Neural cell (in vitro differentiated cells): ENCODE results near the gene ZNF277. TPM values are rescaled to one million over a fixed set of nuclear protein-coding genes. Genes with fewer than 3 reads are reported as not detected.

Experiments used
- H2AFZ ChIP-seq: fragments of 200-600, 300-800 bp; sonication (generic), shearing (Covaris generic); 2 replicates; pipeline ENCODE4 v1.6.0; 2014; ENCODE audit warnings: low read depth, mild to moderate bottlenecking, antibody characterized with exemption, low read length, moderate library complexity
- H3F3A ChIP-seq: fragments of 200-600 bp; shearing (Covaris generic); 2 replicates; pipeline ENCODE4 v1.6.1; 2016; ENCODE audit warnings: mild to moderate bottlenecking, moderate library complexity, mixed read lengths, antibody characterized with exemption, low read length; ENCODE audit not compliant: insufficient read depth, poor library complexity, severe bottlenecking
- H3K27ac ChIP-seq: fragments of 200-600, 300-800 bp; sonication (generic), shearing (Covaris generic); 2 replicates; pipeline ENCODE4 v1.5.1; 2014; ENCODE audit warnings: mild to moderate bottlenecking, low read length, moderate library complexity
- H3K27me3 ChIP-seq: fragments of 300-800, 200-600 bp; sonication (generic), shearing (Covaris generic); 2 replicates; pipeline ENCODE4 v1.6.0; 2014; ENCODE audit warnings: mild to moderate bottlenecking, low read depth, low read length, moderate library complexity; ENCODE audit not compliant: insufficient read depth
- H3K36me3 ChIP-seq: fragments of 300-800, 200-600 bp; sonication (generic), shearing (Covaris generic); 2 replicates; pipeline ENCODE4 v1.5.1; 2014; ENCODE audit warnings: mild to moderate bottlenecking, antibody characterized with exemption, low read length, moderate library complexity; ENCODE audit not compliant: insufficient read depth
- H3K4me2 ChIP-seq: fragments of 300-800, 200-600 bp; sonication (generic), shearing (Covaris generic); 2 replicates; pipeline ENCODE4 v1.6.0; 2014; ENCODE audit warnings: mild to moderate bottlenecking, low read length
- H3K4me3 ChIP-seq: fragments of 300-800, 200-600 bp; sonication (generic), shearing (Covaris generic); 2 replicates; pipeline ENCODE4 v1.5.1; 2014; ENCODE audit warnings: mild to moderate bottlenecking, low read length, moderate library complexity
- H3K79me2 ChIP-seq: fragments of 200-600 bp; shearing (Covaris generic); replicated peaks from 2 replicates; pipeline ENCODE4 v1.6.0; 2014; ENCODE audit warnings: mild to moderate bottlenecking, low read length, moderate library complexity; ENCODE audit not compliant: insufficient read depth
- H3K9ac ChIP-seq: fragments of 300-800, 200-600 bp; sonication (generic), shearing (Covaris generic); 2 replicates; pipeline ENCODE4 v1.6.1; 2016; ENCODE audit warnings: mild to moderate bottlenecking, low read length, mixed read lengths
- H3K9me2 ChIP-seq: fragments of 200-600 bp; shearing (Covaris generic); 2 replicates; pipeline ENCODE4 v1.6.1; 2016; ENCODE audit warnings: mild to moderate bottlenecking, low read length, mixed read lengths; ENCODE audit not compliant: insufficient read depth
- H3K9me3 ChIP-seq: fragments of 200-600, 300-800 bp; sonication (generic), shearing (Covaris generic); 2 replicates; pipeline ENCODE4 v1.6.1; 2016; ENCODE audit warnings: mild to moderate bottlenecking, mixed run types, low read length, moderate library complexity, mixed read lengths
- H4K20me1 ChIP-seq: fragments of 200-600 bp; shearing (Covaris generic); 2 replicates; pipeline ENCODE4 v1.6.1; 2016; ENCODE audit warnings: mild to moderate bottlenecking, mixed run types; ENCODE audit not compliant: insufficient read depth
- EP300 ChIP-seq: fragments of 450-650 bp; conservative IDR thresholded peaks from 2 replicates; pipeline ENCODE4 v1.6.1; 2014; ENCODE audit warnings: antibody characterized with exemption, mild to moderate bottlenecking, moderate library complexity; ENCODE audit not compliant: poor library complexity, severe bottlenecking
- EZH2 ChIP-seq: fragments of 200-600, 300-800 bp; shearing (Covaris generic), sonication (generic); IDR thresholded peaks from 2 replicates; pipeline ENCODE4 v1.6.1; 2014; ENCODE audit warnings: antibody characterized with exemption, low read length, borderline replicate concordance, mild to moderate bottlenecking; ENCODE audit not compliant: insufficient read depth, poor library complexity, severe bottlenecking
- MXI1 ChIP-seq: fragments of 450-650 bp; conservative IDR thresholded peaks from 2 replicates; pipeline ENCODE4 v1.6.1; 2014; ENCODE audit warnings: antibody characterized with exemption, mild to moderate bottlenecking; ENCODE audit not compliant: poor library complexity, severe bottlenecking
- POLR2AphosphoS5 ChIP-seq: IDR thresholded peaks from 2 replicates; pipeline ENCODE4 v1.6.1; 2012
- RAD21 ChIP-seq: fragments of 450-650 bp; conservative IDR thresholded peaks from 2 replicates; pipeline ENCODE4 v1.6.1; 2014; ENCODE audit warnings: antibody characterized with exemption, mild to moderate bottlenecking, moderate library complexity
- REST ChIP-seq: IDR thresholded peaks from 2 replicates; pipeline ENCODE4 v1.6.1; 2012; ENCODE audit warnings: borderline replicate concordance
- SMC3 ChIP-seq: fragments of 450-650 bp; conservative IDR thresholded peaks from 2 replicates; pipeline ENCODE4 v1.6.1; 2014; ENCODE audit warnings: antibody characterized with exemption, mild to moderate bottlenecking, moderate library complexity; ENCODE audit not compliant: poor library complexity
- TAF1 ChIP-seq: IDR thresholded peaks from 2 replicates; pipeline ENCODE4 v1.6.1; 2012; ENCODE audit warnings: low read depth
- polyA plus RNA-seq: library from polyadenylated mRNA; depleted of rRNA; stranded (reverse); fragments of >200 nt; gene quantifications from 2 replicates; pipeline ENCODE4 v1.2.3, GENCODE V29; 2014
- TF ChIP-seq, protein P1 (sequence below): fragments of 450-650 bp; IDR thresholded peaks from 2 replicates; pipeline ENCODE4 v1.5.1; 2014; ENCODE audit warnings: antibody characterized with exemption, mild to moderate bottlenecking, moderate library complexity; ENCODE audit not compliant: poor library complexity, severe bottlenecking

The ZNF277 gene
- polyA plus RNA-seq, 1 donor from 2014 or later: 30.0 TPM

- Histone ChIP-seq H3K36me3 (no peaks in the 10 kb centered on the region), H3K9ac (no peak overlapping the region), H4K20me1 (no peaks in the 10 kb centered on the region), H3K79me2 (peaks cover 5% of the 10 kb centered on the region), H3K9me3 (no peaks in the 10 kb centered on the region), H3K4me3 (no peak overlapping the region), H3K27ac (no peak overlapping the region), H3K27me3 (no peaks in the 10 kb centered on the region), H3K4me2 (no peak overlapping the region), H3F3A (no peaks in the 10 kb centered on the region), H2AFZ (no peak overlapping the region), H3K9me2 (no peaks in the 10 kb centered on the region)
- no peak for TF ChIP-seq REST
- TF ChIP-seq, protein P1, sequence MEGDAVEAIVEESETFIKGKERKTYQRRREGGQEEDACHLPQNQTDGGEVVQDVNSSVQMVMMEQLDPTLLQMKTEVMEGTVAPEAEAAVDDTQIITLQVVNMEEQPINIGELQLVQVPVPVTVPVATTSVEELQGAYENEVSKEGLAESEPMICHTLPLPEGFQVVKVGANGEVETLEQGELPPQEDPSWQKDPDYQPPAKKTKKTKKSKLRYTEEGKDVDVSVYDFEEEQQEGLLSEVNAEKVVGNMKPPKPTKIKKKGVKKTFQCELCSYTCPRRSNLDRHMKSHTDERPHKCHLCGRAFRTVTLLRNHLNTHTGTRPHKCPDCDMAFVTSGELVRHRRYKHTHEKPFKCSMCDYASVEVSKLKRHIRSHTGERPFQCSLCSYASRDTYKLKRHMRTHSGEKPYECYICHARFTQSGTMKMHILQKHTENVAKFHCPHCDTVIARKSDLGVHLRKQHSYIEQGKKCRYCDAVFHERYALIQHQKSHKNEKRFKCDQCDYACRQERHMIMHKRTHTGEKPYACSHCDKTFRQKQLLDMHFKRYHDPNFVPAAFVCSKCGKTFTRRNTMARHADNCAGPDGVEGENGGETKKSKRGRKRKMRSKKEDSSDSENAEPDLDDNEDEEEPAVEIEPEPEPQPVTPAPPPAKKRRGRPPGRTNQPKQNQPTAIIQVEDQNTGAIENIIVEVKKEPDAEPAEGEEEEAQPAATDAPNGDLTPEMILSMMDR: no peak
- TF ChIP-seq TAF1: no peak
- no peak for TF ChIP-seq MXI1
- no peak for TF ChIP-seq RAD21
- no peak for TF ChIP-seq SMC3
- no peak for TF ChIP-seq POLR2AphosphoS5
- TF ChIP-seq EP300: no peak
- TF ChIP-seq EZH2: no peak
Observed at GRCh38 chr7:112282476-112283188, 76.1 kb downstream of the ZNF277 start.

DNA sequence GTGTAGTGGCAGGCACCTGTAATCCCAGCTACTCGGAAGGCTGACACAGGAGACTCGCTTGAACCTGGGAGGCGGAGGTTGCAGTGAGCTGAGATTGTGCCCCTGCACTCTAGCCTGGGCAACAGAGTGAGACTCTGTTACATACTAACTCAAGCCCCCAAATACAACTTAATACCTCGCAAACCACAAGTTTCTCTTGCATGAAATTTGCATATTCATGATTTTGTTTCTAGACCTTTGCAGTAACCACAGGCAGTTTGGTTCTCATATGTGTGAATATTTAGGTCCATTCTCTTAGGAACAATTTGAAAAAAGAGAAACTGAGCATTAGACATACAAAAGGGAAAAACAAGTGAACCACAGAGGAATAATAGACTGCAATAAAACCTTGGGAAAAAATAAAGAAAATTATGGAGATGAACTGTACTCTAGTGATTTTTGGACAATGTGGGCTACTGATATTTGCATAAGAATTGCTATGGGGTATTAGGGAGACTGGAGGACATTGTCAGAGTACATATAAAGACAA is 77.0 kb downstream of the ZNF277 start:
- H3K27ac ChIP-seq: no peak overlapping the region
- H3K9me3 ChIP-seq: no peaks in the 10 kb centered on the region
- H3K9ac ChIP-seq: no peak overlapping the region
- no peaks in the 10 kb centered on the region for H3K36me3 ChIP-seq
- no peak overlapping the region for H3K4me3 ChIP-seq
- no peaks in the 10 kb centered on the region for H4K20me1 ChIP-seq
- no peaks in the 10 kb centered on the region for H3K27me3 ChIP-seq
- no peak overlapping the region for H2AFZ ChIP-seq
- H3K79me2 ChIP-seq: peaks cover 5% of the 10 kb centered on the region
- H3K4me2 ChIP-seq: no peak overlapping the region
- no peaks in the 10 kb centered on the region for H3F3A ChIP-seq
- TF ChIP-seq TAF1: no peak
- no peak for TF ChIP-seq MXI1
- no peak for TF ChIP-seq EP300
- TF ChIP-seq REST: no peak
- no peak for TF ChIP-seq RAD21
- TF ChIP-seq SMC3: no peak
- no peaks in the 10 kb centered on the region for H3K9me2 ChIP-seq
